Activated CD4-positive, alpha-beta T cell treated with anti-CD3 and anti-CD28 coated beads for 48 hours (primary cell): ENCODE measurements around the gene PROB1.
A peak's percentile ranks its signal among the peaks of the same experiment; 100 is the strongest.
"Not testable (repeated sequence)": the region's sequence is repeated elsewhere in the genome, so short reads cannot be mapped to it uniquely, and the experiment has no call there.

Experiments used
- DNase-seq: peaks from one replicate; pipeline ENCODE4 v3.0.0-alpha.2; 2020

The PROB1 gene, protein sequence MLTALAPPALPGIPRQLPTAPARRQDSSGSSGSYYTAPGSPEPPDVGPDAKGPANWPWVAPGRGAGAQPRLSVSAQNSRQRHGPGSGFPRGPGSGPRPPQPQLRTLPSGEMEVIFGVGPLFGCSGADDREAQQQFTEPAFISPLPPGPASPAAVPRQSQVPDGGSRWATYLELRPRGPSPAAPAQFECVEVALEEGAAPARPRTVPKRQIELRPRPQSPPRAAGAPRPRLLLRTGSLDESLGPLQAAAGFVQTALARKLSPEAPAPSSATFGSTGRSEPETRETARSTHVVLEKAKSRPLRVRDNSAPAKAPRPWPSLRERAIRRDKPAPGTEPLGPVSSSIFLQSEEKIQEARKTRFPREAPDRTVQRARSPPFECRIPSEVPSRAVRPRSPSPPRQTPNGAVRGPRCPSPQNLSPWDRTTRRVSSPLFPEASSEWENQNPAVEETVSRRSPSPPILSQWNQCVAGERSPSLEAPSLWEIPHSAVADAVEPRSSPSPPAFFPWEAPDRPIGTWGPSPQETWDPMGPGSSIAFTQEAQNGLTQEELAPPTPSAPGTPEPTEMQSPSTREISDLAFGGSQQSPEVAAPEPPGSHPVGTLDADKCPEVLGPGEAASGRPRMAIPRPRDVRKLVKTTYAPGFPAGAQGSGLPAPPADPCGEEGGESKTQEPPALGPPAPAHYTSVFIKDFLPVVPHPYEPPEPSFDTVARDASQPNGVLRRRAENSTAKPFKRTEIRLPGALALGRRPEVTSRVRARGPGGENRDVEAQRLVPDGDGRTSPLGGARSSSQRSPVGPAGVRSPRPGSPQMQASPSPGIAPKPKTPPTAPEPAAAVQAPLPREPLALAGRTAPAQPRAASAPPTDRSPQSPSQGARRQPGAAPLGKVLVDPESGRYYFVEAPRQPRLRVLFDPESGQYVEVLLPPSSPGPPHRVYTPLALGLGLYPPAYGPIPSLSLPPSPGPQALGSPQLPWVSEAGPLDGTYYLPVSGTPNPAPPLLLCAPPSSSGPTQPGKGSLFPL

DNA sequence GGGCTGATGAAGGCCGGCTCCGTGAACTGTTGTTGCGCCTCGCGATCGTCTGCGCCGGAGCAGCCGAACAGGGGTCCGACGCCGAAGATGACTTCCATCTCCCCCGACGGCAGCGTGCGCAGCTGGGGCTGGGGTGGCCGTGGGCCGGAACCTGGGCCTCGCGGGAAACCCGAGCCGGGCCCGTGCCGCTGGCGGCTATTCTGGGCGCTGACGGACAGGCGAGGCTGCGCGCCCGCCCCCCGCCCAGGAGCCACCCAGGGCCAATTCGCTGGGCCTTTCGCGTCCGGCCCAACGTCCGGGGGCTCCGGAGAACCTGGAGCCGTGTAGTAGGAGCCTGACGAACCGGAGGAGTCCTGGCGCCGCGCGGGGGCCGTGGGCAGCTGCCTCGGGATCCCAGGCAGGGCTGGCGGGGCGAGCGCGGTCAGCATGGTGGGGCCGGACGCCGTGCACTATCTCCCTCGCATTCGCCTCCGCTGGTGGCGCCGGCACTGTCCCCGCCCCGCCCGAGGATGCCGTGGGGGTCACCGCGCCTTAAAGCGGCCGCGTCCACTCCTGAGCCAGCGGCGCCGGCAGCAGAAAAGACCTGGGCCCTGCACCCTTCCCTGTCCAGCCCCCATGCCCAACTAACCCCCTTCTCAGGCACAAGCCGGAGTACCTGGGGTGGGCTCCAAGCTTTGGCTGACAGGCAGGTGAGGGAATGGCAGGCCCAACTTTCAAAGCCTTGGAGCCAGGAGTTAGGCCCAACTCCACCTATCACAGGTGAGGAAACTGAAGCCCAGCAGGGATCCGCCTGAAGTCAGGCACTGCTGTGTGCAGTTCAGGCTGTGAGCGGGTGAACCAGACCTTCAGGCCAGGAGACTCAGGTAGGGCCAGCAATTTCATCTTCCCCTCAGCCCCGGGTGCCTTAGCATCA lies at the start of gene PROB1:
PROB1 (minus strand) TSS at position 451 of the 913 bp plus-strand sequence; CDS start at position 428, 23 bp downstream.
- DNase-seq, result no peak

GRCh38 chr5:139443831-139444453 lies 49.0 kb upstream of the PROB1 start:
- no peak for DNase-seq

DNA sequence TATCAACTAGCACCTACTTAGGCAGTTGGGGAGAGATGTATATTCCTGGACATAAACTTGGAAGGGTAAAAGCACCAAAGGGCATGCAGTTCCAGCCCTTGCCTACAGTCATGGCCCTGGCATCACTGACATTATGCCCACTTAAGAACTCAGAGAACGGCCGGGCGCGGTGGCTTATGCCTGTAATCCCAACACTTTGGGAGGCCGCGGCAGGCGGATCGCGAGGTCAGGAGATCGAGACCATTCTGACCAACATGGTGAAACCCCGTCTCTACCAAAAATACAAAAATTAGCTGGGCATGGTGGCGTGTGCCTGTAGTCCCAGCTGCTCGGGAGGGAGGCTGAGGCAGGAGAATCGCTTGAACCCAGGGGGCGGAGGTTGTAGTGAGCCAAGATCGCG lies 45.5 kb upstream of the PROB1 start:
- not testable (repeated sequence) for DNase-seq

DNA sequence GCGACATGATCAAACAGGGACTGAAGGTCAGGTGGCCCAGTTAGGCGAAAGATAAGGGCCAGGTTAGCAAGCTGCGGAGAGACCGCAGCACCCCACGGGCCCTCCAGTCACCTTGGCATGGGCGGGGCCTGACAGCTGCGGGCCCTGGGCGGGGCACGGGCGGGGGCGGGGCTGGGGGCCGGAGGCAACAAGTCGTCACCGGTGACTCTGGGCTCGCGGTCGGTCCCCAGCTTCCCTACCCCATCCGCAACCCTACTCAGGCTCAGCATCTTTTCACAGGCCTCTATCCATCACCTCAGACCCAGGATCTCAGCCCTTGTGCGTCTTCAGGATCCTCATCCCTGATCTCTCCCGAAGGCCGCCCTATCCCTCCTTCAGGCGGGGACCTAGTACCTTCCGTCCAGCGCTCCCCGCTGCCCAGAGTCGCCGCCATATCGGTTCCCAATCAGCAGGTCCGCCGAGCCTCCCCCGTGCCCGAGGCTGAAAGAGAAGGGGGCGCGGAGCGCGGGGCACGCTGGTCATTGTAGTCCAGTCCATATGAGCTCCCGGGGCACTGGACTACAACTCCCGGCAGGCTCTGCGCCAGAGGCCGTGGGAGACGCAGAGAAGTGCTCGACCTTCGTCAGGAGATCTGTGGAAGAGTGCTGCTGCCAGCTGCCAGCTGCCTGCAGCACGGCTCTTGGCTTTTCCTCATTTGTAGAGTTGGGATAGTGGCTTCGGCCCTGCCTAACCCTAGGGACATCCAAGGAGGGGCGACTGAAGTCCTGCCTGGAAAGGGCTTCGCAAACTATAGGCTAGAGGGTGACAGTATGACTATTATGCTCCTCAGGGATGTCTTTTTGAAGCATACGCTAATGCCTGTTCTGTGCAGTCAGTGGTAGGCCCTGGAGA lies 44.4 kb upstream of the PROB1 start, which contains the start of gene DNAJC18:
DNAJC18 (minus strand) TSS at position 513 of the 891 bp plus-strand sequence; CDS start at position 433, 80 bp downstream.
- peak; percentile 96 for DNase-seq

GRCh38 chr5:139438707-139439012 lies 43.8 kb upstream of the PROB1 start:
- DNase-seq, result no peak

GRCh38 chr5:139435676-139436075 lies 40.8 kb upstream of the PROB1 start:
- DNase-seq, result no peak

GRCh38 chr5:139431706-139432105 lies 36.8 kb upstream of the PROB1 start:
- DNase-seq, result no peak

- DNase-seq, result no peak
Observed at GRCh38 chr5:139430015-139430414, 35.1 kb upstream of the PROB1 start.

- DNase-seq, result no peak
Observed at GRCh38 chr5:139426203-139426885, 31.4 kb upstream of the PROB1 start.

GRCh38 chr5:139425497-139425896 lies 30.6 kb upstream of the PROB1 start:
- no peak for DNase-seq

DNA sequence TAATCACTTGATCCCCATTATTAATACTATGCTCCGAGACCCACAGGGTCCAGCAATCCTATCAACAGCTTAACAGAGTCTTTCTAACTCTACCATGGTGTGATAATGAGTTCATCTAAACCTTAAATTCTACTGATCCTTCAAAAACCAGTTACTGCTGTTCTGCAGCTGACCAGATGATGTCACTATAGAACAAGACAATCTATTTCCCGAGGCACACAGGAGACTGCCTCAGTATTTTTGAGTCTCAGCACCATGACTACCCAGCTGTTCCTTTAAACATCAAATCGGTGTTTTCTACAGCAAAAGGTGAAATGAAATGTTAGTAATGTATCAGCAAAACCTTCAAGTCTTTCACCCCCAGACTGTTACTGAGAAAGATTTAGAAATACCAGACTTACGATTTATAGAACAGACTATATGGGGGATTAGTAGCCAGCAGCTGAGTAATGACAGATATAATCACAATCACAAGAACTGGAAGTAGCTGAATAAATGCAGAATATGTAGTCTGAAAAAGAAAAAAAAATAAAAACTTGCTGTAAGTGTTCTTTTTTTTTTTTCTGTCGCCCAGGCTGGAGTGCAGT lies 27.5 kb upstream of the PROB1 start:
- DNase-seq, result peak; percentile 59

DNA sequence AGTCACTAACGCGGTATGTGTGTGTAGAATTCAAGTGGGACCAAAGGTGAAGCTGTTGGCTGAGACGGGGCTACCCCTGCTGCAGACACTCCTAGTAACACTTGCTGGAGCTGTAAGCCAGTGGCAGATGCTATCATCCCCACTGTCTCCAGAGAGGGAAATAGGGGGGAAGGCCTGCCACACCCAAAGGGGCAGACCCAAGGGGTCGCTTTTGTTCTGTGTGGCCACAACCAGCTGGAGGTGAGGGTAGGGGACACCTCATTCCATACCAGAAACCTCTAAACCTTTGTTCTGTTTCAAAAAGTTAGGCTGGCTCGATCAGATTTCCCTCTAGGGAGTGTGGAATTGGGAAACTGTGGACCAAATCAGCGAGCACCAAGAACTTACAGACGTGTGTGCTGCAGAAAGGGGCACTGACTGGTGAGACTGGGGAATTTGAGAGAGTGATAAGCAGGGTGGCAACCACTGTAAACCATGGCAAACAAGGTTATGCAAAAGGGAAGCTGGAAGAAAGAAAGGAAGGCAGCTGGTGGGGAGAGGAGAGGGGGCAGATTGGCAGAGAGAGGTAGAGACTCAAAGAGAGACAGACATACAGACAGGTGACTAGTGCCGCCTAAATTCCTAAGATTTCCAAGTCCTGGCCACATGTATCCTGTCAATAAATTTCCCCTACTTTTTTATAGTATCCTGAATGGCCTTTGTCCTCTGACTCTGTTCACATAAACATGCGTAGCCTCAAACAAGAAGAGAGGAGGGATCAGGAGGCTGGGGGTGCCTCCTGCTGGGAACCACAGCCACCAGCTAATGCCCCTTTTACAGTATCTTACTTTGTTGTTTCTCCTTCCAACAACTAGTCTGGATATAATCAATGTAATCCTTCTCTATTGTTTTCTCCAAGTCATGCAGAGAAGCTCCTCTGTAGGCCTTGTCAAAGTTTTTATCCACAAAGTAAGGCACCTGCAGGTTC lies 24.6 kb upstream of the PROB1 start:
- no peak for DNase-seq

DNA sequence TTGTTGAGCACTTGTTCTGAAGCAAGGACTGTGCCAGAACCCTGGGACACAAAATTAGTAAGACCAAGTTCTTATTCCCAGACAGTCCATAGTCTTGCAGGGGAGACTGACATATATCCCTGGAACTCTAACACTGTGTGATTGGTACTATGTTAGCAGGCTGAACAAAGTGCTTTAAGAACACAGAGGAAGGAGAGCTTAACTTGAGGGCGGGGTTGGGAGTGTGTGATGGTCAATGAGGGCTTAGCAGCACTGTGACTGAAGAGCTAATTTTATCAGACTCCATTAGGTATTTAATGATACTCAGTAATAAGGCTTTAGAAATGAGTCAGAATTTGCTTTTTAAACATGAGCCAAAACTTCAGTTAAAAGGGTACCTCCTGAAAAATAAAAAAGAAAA lies 23.9 kb upstream of the PROB1 start:
- no peak for DNase-seq

- no peak for DNase-seq
Observed at GRCh38 chr5:139417214-139417613, 22.3 kb upstream of the PROB1 start.

DNA sequence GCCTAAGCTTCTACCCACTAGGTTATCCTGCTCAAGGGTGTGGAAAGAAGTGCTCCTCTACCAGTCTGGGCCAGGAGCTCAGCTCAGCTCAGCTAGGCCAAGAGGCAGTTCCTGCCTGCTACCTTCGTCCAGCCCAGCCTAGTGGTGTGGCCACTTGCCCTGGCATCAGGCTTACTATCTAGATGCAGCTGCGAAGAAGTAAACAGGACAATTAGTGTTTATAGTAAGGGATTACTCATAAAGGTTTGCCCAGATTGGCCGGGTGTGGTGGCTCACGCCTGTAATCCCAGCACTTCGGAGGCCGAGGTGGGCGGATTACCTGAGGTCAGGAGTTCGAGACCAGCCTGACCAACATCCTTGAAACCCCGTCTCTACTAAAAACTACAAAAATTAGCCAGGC lies 21.7 kb upstream of the PROB1 start:
- DNase-seq, result no peak

DNA sequence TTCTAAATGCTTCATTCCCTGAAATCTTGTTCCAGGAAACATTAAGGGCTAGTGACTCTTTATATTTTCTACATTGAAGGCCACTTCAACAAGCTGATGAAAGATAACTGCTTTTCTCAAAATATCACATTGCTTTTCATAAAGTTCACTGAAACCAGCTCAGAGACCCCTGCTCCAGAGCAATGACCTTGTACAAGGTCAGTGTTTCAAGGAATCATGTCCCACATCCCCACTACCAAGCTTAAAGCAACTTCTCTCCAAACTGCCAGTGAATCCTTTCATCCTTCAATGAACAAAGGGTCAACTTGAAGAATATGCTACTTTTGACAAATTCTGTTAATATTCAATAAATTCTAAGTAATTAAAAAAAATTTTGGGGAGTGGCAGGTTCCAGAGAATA lies 21.0 kb upstream of the PROB1 start:
- DNase-seq, result no peak

DNA sequence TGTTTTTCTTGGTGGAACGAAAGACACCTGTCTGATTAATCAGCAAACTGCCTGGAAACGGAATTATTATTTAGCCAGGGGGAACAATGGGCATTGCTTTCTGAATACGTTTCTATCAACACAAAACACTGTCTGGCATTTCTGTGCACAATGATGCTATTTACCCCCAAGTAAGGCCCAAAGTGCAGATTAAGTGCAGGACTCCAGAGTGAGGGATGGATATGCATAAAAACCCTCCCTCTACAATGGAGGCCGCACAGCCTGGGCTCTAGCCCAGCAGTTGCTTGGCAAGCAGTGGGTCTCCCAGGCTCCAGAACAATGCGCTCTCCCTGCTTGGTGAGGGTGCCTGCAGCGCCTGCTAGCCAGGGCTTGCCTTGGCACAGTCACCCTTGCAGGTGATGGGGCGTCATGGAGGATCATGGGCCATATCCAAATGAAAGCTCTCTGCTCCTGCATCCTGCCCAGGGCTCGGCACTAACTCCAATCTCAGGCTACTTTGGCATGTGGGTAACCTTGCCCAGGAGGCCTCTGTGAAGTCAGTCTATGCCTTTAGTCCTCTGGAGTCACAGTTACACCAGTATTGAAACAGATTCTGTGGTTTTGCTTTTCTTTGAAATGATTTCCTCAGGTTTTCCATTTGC lies 20.4 kb upstream of the PROB1 start:
- DNase-seq, result peak; percentile 66

- no peak for DNase-seq
Observed at GRCh38 chr5:139414581-139415130, 19.8 kb upstream of the PROB1 start.
